NCI-H526 treated with DMSO at 0.1 percent for 48 hours (cell line): ENCODE data around the gene IGFL1.
A peak's percentile ranks its signal among the peaks of the same experiment; 100 is the strongest.
"Not testable (repeated sequence)": the region's sequence is repeated elsewhere in the genome, so short reads cannot be mapped to it uniquely, and the experiment has no call there.

ENCODE experiments used
- DNase-seq: peaks from one replicate; lab custom pipeline; 2025; lab: John Stamatoyannopoulos, UW

Gene IGFL1

DNA sequence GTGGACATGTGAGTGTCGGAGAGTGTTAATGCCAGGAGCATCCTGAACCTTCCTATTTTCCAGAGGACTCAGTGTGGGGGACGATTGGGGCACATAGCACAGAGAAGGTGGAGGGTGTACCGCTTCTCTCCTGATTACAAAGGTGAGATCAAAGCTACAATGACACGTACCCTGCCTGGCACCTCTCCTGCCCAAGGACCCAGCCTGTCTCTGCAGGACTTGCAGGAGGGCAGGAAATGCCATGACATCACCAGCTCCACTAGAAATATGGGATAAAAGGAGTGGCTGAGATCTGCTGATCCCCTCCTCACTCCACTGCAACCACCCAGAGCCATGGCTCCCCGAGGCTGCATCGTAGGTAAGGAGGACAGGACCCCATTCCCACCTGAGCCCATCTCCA, at the start of gene IGFL1:
Gene IGFL1 (plus strand): TSS at position 301 of the 400 bp plus-strand sequence. CDS start 33 bp downstream, at position 334.
- DNase-seq = no peak

- DNase-seq = no peak
Observed at GRCh38 chr19:46180701-46181387, 48.7 kb upstream of the IGFL1 start.

GRCh38 chr19:46181388-46181779, 48.2 kb upstream of the IGFL1 start:
- no peak for DNase-seq

GRCh38 chr19:46182476-46182875, 47.1 kb upstream of the IGFL1 start:
- no peak for DNase-seq

DNA sequence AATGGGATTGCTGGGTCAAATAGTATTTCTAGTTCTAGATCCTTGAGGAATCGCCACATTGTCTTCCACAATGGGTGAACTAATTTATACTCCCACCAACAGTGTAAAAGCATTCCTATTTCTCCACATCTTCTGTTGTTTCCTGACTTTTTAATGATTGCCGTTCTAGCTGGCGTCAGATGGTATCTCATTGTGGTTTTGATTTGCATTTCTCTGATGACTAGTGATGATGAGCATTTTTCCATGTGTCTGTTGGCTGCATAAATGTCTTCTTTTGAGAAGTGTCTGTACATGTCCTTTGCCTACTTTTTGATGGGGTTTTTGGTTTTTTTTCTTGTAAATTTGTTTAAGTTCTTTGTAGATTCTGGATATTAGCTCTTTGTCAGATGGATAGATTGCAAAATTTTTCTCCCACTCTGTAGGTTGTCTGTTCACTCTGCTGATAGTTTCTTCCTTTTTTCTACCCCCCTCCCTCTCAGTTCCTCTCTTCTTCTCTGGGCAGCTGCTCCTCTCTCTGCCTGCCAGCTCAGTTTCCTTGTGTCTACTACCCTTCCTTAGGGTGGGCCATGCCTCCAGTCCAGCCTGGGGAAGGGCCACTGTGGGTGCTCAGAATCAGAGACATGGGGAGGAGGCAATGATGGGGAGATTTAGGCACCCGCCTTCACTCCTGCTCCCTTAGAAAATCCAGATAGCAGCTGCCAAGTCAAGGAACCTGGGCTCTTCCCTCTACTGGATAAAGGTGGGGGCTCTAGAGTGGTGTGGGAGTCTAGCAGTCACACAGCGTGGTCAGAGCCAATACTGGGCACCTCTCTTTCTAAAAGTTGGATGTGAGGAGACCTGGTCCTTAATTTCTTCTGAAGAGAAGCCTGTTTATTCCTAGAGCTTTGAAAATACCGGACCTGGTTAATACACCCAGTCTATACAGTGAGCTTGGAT, 44.5 kb upstream of the IGFL1 start:
- DNase-seq = peak; percentile 52

GRCh38 chr19:46186101-46186716, 43.3 kb upstream of the IGFL1 start:
- no peak for DNase-seq

- no peak for DNase-seq
Observed at GRCh38 chr19:46186717-46187101, 42.8 kb upstream of the IGFL1 start.

DNA sequence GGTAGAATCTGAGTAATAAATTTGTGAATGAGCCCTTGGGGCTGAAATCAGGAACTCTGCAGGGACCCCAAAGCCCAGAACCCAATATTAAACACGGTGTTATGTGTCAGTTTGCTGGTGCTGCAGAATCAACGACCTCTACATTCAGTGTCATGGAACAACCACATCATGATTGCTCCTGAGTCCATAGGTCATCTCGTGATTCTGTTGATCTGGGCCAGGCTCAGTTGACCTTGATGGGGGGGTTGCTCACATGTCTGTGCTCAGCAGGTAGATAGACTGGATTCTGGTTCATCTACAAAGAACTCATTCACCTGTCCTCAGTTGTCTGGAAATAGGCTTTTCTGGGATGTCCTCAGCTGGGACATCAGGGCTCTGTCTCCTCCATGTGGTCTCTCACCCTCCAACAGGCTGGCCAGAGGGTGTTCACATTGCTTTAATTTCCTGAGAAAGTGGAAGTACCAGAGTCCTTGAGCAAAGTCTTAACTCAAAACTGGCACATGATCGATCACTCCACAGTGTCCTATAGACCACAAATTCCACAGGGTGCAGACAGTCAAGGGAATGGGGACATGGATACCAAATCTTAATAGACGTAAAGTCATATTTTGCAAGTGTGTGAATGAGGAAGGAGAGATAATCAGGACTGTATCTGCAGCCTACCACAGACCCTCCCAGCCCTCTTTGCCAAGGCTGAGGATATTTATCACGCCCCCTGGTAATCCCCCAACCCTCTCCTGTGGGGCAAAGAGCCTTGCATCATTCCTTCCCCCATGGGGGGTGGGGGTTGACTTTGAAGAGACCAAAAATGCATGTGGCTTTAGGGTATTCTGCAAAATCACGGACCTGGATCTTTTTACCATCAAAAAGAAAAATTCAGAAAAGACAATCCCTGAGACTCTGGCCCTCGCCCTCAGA, 39.3 kb upstream of the IGFL1 start:
- DNase-seq = no peak

DNA sequence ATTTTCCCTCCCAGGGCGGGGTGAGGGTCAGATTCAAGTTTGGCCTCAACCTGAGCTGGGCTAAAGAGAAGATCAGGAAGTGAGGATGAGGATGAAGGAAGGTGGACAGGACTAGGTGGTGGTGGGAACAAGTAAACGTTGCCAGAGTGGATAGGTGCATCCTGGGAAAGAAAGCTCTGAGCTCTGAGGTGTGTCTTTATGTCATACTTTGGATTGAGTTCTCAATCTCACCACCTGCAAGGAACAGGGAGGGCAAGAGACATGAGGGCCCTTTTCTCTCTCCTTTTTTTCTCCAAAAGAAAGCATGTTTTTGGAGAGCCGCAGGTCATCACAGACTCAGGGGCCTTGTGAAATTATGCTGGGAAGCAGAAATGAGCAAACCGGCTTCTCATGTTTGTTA, 38.2 kb upstream of the IGFL1 start:
- DNase-seq = no peak

DNA sequence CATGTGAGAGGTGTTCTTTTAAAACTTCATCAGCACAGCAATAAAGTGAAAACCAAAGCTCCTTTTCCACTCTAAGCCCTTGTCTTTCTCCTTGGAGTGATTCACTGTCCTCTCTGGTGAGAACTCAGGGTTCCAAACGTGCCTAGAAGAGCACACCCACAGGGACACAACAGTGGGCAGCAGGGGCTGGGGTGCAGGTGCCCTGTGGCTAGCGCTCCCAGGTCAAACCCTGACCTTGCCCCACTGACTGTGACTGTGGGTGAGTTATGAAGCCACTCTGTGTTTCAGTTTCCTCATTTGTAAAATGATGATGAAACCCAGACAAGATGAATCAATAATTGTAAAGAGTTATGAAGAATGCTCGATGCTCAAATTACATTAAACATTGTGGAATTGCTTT, 37.6 kb upstream of the IGFL1 start:
- DNase-seq = no peak

- not testable (repeated sequence) for DNase-seq
Observed at GRCh38 chr19:46192626-46192991, 36.9 kb upstream of the IGFL1 start.

DNA sequence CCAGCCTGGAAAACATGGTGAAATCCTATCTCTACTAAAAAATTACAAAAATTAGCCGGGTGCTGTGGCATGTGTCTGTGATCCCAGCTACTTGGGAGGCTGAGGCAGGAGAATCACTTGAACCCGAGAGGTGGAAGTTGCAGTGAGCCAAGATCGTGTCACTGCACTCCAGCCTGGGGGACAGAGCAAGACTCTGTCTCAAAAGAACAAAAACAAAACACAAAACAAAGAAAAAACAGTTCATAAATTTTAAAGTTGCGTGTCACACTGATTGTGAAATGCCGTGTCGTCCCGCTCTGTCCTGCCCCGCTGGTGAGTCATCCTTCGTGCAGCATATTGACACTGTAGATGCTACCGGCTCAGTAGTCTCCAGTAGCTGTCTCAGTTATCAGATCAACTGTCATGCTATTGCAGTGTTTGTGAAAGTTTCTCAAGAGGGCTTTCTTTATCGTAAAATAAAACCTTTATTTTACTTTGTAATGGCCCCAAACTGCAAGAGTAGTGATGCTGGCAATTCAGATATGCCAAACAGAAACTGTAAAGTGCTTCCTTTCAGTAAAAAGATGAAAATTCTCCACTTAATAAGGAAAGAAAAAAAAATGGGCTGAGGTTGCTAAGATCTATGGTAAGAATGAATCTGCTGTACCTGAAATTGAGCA, 36.4 kb upstream of the IGFL1 start:
- DNase-seq = no peak

DNA sequence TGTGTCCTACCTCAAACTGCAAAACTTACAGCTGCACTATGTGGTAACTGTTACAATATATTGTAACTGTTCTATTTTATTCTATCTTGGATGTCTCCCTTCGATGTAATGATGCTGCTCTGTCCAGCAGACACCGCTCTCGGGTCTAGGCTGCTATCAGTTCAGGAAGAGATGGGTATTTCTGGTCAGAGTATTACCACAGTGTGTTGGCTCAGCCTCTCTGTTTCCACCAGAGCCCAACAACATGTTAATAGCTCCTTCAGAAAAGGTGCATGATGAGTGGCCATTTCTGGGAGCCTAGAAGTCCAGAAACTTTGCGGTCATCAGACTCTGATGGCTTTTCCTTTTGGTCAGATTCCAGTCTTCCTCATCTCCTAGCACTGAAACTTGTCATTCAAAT, 35.9 kb upstream of the IGFL1 start:
- DNase-seq = no peak

- DNase-seq = no peak
Observed at GRCh38 chr19:46195104-46195503, 34.4 kb upstream of the IGFL1 start.

- DNase-seq = not testable (repeated sequence)
Observed at GRCh38 chr19:46195919-46196318, 33.6 kb upstream of the IGFL1 start.

DNA sequence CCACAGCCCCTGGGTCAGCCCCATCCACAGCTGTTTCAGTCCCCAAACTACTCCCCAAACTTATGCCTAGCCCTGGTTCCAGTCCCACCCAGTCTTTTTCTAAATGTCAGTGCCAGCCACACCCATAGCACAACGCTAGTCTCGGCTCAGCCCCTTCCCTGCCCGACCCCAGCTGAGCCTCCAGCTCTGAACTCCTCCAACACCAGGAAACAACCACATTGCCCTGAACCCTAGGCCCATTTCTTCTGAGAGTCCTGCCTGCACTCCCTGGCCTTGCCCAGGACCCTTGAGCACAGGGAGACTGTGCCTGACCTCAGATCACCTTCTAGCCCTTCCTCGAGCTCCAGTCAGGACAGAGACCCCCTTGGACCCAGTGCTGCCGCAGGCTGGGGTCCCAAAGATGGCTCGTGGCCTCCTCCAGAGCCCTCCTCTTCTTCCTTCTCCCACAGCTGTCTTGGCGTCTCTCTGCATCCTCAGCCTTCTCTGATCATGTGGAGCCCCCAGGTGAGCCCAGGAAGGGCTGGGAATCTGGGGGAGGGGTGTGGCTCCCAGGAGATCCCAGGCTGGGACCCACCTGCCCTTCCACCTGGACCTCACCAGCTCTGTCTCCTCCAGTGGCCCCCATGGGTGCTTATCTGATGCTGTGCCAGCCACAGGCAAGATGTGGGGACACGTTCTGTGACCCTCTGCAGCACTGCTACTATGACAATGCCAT, 33.0 kb upstream of the IGFL1 start:
- DNase-seq = no peak

- no peak for DNase-seq
Observed at GRCh38 chr19:46197314-46198070, 32.0 kb upstream of the IGFL1 start.

DNA sequence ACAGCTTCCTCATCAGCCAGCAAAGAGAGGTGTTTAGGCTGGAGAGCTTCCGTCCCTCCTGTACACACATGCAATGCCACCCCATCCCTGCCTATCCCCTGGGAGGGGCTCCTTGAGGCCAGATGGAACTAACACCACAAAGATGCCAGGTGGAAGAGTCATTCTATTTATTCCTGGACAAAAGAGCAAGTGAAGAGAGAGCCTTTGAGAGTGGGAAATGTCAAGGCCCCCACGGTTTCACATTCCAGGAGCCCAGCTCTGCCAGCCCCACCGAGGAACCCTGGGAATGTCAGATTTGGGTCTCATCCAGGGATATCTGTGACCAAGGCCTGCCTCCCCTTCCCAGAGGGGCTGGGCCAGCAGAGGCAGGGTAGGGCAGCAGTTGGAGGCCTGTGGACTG, 30.8 kb upstream of the IGFL1 start:
- DNase-seq = no peak

DNA sequence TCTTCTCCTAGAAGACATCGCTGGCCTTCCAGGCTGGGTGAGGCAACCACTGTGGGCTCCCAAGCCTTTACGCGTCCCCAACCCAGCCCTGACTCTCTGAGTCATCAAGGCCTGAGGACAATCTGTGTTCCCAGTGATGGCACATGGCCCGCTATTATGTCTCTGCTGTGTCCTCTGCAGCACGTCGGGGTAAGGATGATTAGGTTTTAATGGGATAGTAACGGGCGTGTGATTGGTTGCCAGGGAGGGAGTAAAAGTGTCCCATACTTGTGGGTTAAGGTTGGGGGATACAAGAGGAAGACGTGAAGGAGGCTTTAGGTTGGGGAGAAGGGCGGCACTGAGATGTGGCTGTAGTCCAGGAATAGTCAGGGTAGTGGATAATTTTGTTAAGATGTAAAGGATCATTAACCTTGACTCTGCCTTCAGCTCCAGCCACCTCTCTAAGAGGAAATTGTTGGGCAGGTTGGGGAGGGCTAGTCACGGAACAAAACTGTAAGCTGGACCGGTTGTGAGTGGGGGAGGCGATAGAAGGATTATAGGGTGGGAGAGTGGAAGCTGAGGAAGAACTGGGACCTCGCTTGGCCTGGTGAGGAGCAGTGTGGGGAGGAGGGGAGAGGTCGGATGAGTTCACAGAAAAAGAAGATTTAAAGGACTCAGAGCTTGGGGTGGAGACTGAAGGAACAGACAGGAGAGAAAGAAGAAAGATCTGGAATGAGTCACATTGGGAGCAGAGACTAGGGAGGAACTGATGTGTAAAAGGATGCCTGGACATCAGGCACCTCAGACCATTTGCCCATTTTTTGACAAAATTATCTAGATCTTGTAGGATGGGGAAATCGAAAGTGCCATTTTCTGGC, 27.9 kb upstream of the IGFL1 start:
- no peak for DNase-seq
